ENCODE measurements around the gene MEIOSIN. TPM values are rescaled to one million over a fixed set of nuclear protein-coding genes. Genes with fewer than 3 reads are reported as not detected.
A peak's percentile ranks its signal among the peaks of the same experiment; 100 is the strongest.

The MEIOSIN gene
- total and polyA plus RNA-seq, 2 of the 13 experiments (the other 11 are each of a cell fraction or from before 2014, with no cell fraction given): not detected

GRCh38 chr19:45782820-45783785, 49.9 kb downstream of the MEIOSIN start:
- POLR2A ChIA-PET: interaction anchor here (0.5 to 4.7 kb wide), 4 partner anchors 11 to 103 kb away, joined by 3 to 53 read pairs (median 4); partner anchors contain the start of genes IRF2BP1 and SIX5
- CTCF ChIA-PET (ENCODE audit: low intra/inter-chr PET ratio, low total read pairs): no interaction called here
- Histone ChIP-seq H3K4me2 (ENCODE audit: low read depth, low read length) (no peak overlapping the region), H3K27ac (ENCODE audit: extremely low read length, insufficient read depth, low read length) (no peak overlapping the region), H3K79me2 (ENCODE audit: insufficient read depth, low read length) (no peaks in the 10 kb centered on the region), H3K9ac (ENCODE audit: insufficient read depth, low read depth, low read length) (no peak overlapping the region), H3K9me3 (ENCODE audit: low read length) (no peaks in the 10 kb centered on the region), H2AFZ (ENCODE audit: low read length) (no peak overlapping the region), H3K4me1 (ENCODE audit: insufficient read depth, low read length) (peaks cover 35% of the 10 kb centered on the region), H3K27me3 (ENCODE audit: control insufficient read depth in 1 of 2, insufficient read depth in 2 of 2, low read length in 2 of 2) (no peaks in the 10 kb centered on the region; a peak in 1 of 5 replicates), H4K20me1 (ENCODE audit: insufficient read depth, low read length) (peaks cover 4% of the 10 kb centered on the region; the same call in 1 of the 2 replicates), H3K4me3 (replicated peaks in 1 of 3; ENCODE audit: insufficient read depth in 1 of 3, low read depth in 2 of 3, low read length in 3 of 3) (no peak overlapping the region), H3K36me3 (replicated peaks in 1 of 2; ENCODE audit: control insufficient read depth in 1 of 2, insufficient read depth in 2 of 2, low read length in 2 of 2) (peaks cover 2 to 11% of the 10 kb centered on the region in 2 experiments; a peak in 2 of 5 replicates)
- ATAC-seq: no peak
- in situ Hi-C loops (cut with HindIII; ENCODE audit: extremely low pct_ligation_motif_present, low pct_unique_long_range_greater_than_20kb) (no loop called here), intact Hi-C loops (cut with micrococcal nuclease; ENCODE audit: unreplicated experiment) (no loop called here)
- WGBS (ENCODE audit: low lambda C conversion rate): 89% methylated on average over 23 of the region's 26 CpGs
- FAIRE-seq: no peak
- no TSS peak for BruUV-seq (replicated peaks)
- no peak for TF ChIP-seq HCFC1 (IDR thresholded peaks at IDR 0.05; ENCODE audit: low read depth, low read length)
- TF ChIP-seq ZC3H4 (CRISPR knock-in tag; IDR thresholded peaks at IDR 0.05; ENCODE audit: borderline replicate concordance): no peak
- TF ChIP-seq AGO2 (optimal IDR thresholded peaks at IDR 0.05; ENCODE audit: low read depth, low read length): peak; percentile 57
- TF ChIP-seq ZNF547 (CRISPR knock-in tag; IDR thresholded peaks at IDR 0.05): no peak
- no peak for TF ChIP-seq RARG (CRISPR knock-in tag; IDR thresholded peaks at IDR 0.05; ENCODE audit: low read depth)
- TF ChIP-seq ADNP (CRISPR knock-in tag; IDR thresholded peaks at IDR 0.05): no peak
- no peak for DNase-seq (ENCODE audit: low spot score)

DNA sequence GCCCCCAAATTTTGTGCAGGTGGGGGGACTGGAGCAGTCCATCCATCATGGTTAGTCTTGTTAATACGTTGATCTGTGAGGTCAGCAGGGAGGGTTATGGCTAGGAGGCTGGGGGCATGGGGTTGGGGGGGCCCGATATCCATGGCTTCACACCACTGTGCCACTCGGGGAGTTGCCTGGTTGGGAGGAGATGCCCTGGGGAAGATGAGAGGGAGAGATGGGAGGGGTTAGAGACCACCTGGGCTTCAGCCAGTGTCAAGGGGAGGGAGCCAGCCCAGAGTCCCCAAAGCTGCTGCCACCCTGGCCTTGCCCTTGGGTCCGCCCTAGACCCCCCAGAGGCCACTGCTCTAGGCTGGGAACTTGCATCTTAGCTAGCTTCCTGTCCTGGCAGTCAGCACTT, 50.9 kb downstream of the MEIOSIN start:
- H3K4me3 ChIP-seq (replicated peaks in 1 of 3; ENCODE audit: insufficient read depth in 1 of 3, low read depth in 2 of 3, low read length in 3 of 3): no peak overlapping the region
- H3K36me3 ChIP-seq (replicated peaks in 1 of 2; ENCODE audit: control insufficient read depth in 1 of 2, insufficient read depth in 2 of 2, low read length in 2 of 2): peaks cover 4 to 21% of the 10 kb centered on the region in 2 experiments
- no peaks in the 10 kb centered on the region; a peak in 1 of 5 replicates for H3K27me3 ChIP-seq (ENCODE audit: control insufficient read depth in 1 of 2, insufficient read depth in 2 of 2, low read length in 2 of 2)
- H4K20me1 ChIP-seq (ENCODE audit: insufficient read depth, low read length): peaks cover 4% of the 10 kb centered on the region; the same call in 1 of the 2 replicates
- FAIRE-seq (no peak), DNase-seq (ENCODE audit: low spot score) (no peak), ATAC-seq (no peak)
- H3K79me2 ChIP-seq (ENCODE audit: insufficient read depth, low read length): no peaks in the 10 kb centered on the region
- in situ Hi-C loops (cut with HindIII; ENCODE audit: extremely low pct_ligation_motif_present, low pct_unique_long_range_greater_than_20kb) (no loop called here), intact Hi-C loops (cut with micrococcal nuclease; ENCODE audit: unreplicated experiment) (no loop called here)
- ChIA-PET POLR2A (no interaction called here), CTCF (ENCODE audit: low intra/inter-chr PET ratio, low total read pairs) (no interaction called here)
- H2AFZ ChIP-seq (ENCODE audit: low read length): no peak overlapping the region
- WGBS (ENCODE audit: low lambda C conversion rate): 91% methylated on average over 4 of the region's 4 CpGs
- H3K4me2 ChIP-seq (ENCODE audit: low read depth, low read length): no peak overlapping the region
- peaks cover 29% of the 10 kb centered on the region for H3K4me1 ChIP-seq (ENCODE audit: insufficient read depth, low read length)
- no peaks in the 10 kb centered on the region for H3K9me3 ChIP-seq (ENCODE audit: low read length)
- no peak overlapping the region for H3K27ac ChIP-seq (ENCODE audit: extremely low read length, insufficient read depth, low read length)
- no TSS peak for BruUV-seq (replicated peaks)
- no peak overlapping the region for H3K9ac ChIP-seq (ENCODE audit: insufficient read depth, low read depth, low read length)
- TF ChIP-seq, protein P1, sequence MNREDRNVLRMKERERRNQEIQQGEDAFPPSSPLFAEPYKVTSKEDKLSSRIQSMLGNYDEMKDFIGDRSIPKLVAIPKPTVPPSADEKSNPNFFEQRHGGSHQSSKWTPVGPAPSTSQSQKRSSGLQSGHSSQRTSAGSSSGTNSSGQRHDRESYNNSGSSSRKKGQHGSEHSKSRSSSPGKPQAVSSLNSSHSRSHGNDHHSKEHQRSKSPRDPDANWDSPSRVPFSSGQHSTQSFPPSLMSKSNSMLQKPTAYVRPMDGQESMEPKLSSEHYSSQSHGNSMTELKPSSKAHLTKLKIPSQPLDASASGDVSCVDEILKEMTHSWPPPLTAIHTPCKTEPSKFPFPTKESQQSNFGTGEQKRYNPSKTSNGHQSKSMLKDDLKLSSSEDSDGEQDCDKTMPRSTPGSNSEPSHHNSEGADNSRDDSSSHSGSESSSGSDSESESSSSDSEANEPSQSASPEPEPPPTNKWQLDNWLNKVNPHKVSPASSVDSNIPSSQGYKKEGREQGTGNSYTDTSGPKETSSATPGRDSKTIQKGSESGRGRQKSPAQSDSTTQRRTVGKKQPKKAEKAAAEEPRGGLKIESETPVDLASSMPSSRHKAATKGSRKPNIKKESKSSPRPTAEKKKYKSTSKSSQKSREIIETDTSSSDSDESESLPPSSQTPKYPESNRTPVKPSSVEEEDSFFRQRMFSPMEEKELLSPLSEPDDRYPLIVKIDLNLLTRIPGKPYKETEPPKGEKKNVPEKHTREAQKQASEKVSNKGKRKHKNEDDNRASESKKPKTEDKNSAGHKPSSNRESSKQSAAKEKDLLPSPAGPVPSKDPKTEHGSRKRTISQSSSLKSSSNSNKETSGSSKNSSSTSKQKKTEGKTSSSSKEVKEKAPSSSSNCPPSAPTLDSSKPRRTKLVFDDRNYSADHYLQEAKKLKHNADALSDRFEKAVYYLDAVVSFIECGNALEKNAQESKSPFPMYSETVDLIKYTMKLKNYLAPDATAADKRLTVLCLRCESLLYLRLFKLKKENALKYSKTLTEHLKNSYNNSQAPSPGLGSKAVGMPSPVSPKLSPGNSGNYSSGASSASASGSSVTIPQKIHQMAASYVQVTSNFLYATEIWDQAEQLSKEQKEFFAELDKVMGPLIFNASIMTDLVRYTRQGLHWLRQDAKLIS (CRISPR knock-in tag; IDR thresholded peaks at IDR 0.05): no peak
- TF ChIP-seq RXRA (CRISPR knock-in tag; IDR thresholded peaks at IDR 0.05): no peak
- TF ChIP-seq ZNF224 (CRISPR knock-in tag; IDR thresholded peaks at IDR 0.05): no peak
- no peak for TF ChIP-seq ARNT2 (CRISPR knock-in tag; IDR thresholded peaks at IDR 0.05; ENCODE audit: low read depth)
- TF ChIP-seq DNMT3B (CRISPR knock-in tag; conservative IDR thresholded peaks at IDR 0.05): no peak
- TF ChIP-seq GPN1 (CRISPR knock-in tag; IDR thresholded peaks at IDR 0.05; ENCODE audit: borderline replicate concordance): no peak
- no peak for TF ChIP-seq ISX (CRISPR knock-in tag; conservative IDR thresholded peaks at IDR 0.05)
- TF ChIP-seq KAT2B (IDR thresholded peaks at IDR 0.05; ENCODE audit: borderline replicate concordance, low read depth, low read length): no peak

Measured in HepG2 (cell line).